Heart left ventricle (tissue), 16 donors: Measurements from ENCODE around the gene EPB41L2. TPM values are rescaled to one million over a fixed set of nuclear protein-coding genes. Genes with fewer than 3 reads are reported as not detected.

ENCODE experiments used
- ATAC-seq, 4 donors: fragments of 200-7000 bp; cut with Tn5 transposase; one replicate each; pipeline ENCODE4 v1.9.1; 2020 to 2022; ENCODE audit warnings: moderate library complexity in 4 of 4, mild to moderate bottlenecking in 3 of 4, moderate number of reproducible peaks in 1 of 4
- DNase-seq, 5 donors: peaks; one replicate each; pipeline ENCODE4 v3.0.0-alpha.2; 2020
- H3K27ac ChIP-seq, 12 donors: fragments of 200-600 bp; sonication (generic) in 4 of 12; one replicate each; pipeline versions ENCODE4 v1.5.0 to v1.8.0; 2016 to 2022; ENCODE audit warnings: mild to moderate bottlenecking in 2 of 12
- H3K27me3 ChIP-seq, 9 donors: fragments of 200-600 bp; sonication (generic) in 2 of 9; one replicate each; pipeline versions ENCODE4 v1.5.1 to v1.8.0; 2016 to 2022; ENCODE audit warnings: mild to moderate bottlenecking in 3 of 9
- H3K36me3 ChIP-seq, 9 donors: fragments of 200-600 bp; sonication (generic) in 2 of 9; one replicate each; pipeline versions ENCODE4 v1.5.0 to v1.8.0; 2018 to 2022; ENCODE audit warnings: mild to moderate bottlenecking in 2 of 9
- H3K4me1 ChIP-seq, 12 donors: fragments of 200-600 bp; sonication (generic) in 4 of 12; one replicate each; pipeline versions ENCODE4 v1.5.0 to v1.8.0; 2016 to 2022; ENCODE audit warnings: mild to moderate bottlenecking in 3 of 12
- H3K4me3 ChIP-seq, 12 donors: fragments of 200-600 bp; sonication (generic) in 4 of 12; one replicate each; pipeline versions ENCODE4 v1.5.0 to v1.8.0; 2017 to 2022; ENCODE audit warnings: mild to moderate bottlenecking in 9 of 12, moderate library complexity in 4 of 12
- H3K9me3 ChIP-seq, 12 donors: fragments of 200-600 bp; sonication (generic) in 4 of 12; one replicate each; pipeline versions ENCODE4 v1.5.0 to v1.8.0; 2016 to 2022; ENCODE audit warnings: mild to moderate bottlenecking in 1 of 12
- POLR2A ChIP-seq, 2 donors: fragments of 450-650 bp; IDR thresholded peaks; one replicate each; pipeline ENCODE4 v1.6.1; 2017; ENCODE audit warnings: antibody characterized with exemption in 2 of 2, mild to moderate bottlenecking in 2 of 2, moderate library complexity in 2 of 2
- WGBS, 4 donors: extraction: QIAGEN DNeasy Blood & Tissue Kit in 2 of 4; methylation state at CpG; one replicate each; pipeline versions ENCODE4 v1.1.5 to v1.1.7; 2013 to 2018; 5-methylcytosine and 5-hydroxymethylcytosine counted together
- intact Hi-C, 10 donors: fragments of 100-400 bp; cut with DNase I; formaldehyde crosslinking; loops; one replicate each; pipeline versions ENCODE4 v1.11.1 to v1.14.2; 2022
- polyA plus RNA-seq, 2 donors: library from polyadenylated mRNA; stranded (reverse); fragments of 200-250 nt; gene quantifications; one replicate each; pipeline ENCODE4 v1.2.3, GENCODE V29; 2013
- total RNA-seq, 9 donors: library from RNA; depleted of rRNA in 2 of 9; stranded (reverse); fragments of >200 nt in 2 of 9; fragmentation: NEBNext Ultra II Directional in 3 of 9; extraction: Animal tissue kit (Norgen Biotek cat#: 25700) in 3 of 9; gene quantifications; one replicate each; pipeline versions ENCODE4 v1.1.0 to v1.2.4, GENCODE V29; 2016 to 2023
- TF ChIP-seq, protein P1 (sequence below), 12 donors: fragments of 200-600 bp; sonication (generic) in 4 of 12; IDR thresholded peaks; one replicate each; pipeline versions ENCODE4 v1.5.0 to v1.8.0; 2018 to 2022; ENCODE audit warnings: antibody characterized with exemption in 12 of 12, mild to moderate bottlenecking in 5 of 12
- donor health status: ischemic (EF 13 %, LVEDD 7.1; RV severe dilation, severe dysfunction).
- donor health status: healthy with polysubstance abuse.
- donor health status: DM: no; HTN: yes; CAD: no.
- donor health status: DM: no; HTN: no; CAD: no.
- donor health status: ischemic (EF 25% LVEDD 6.9; RV normal size, moderate dysfunction).
- donor health status: ischemic (EF 25% LVEDD 5.7; RV mildly dilated, moderate dysfunction).
- donor health status: healthy.
- donor health status: DM: yes; HTN: yes; CAD: no.
- donor health status: ischemic (EF 35%, LVEDD 5.7; RV mildly dilated, moderate dysfunction).
- donor health status: nonischemic (EF 11% LVEDD 7.7; RV severe dilation, severe dysfunction).
- donor health status: DM: yes; HTN: yes; CAD: no.
- donor health status: PGD.
- donor health status: ischemic (EF 29% LVEDD 5.4; RV normal size, mild dysfunction).
- donor health status: nonischemic (EF 23%, LVEDD 6.1; RV moderate dilation, normal function).

Gene EPB41L2
- total and polyA plus RNA-seq, 11 donors = 21.3 to 115 (median 51.9) TPM

DNA sequence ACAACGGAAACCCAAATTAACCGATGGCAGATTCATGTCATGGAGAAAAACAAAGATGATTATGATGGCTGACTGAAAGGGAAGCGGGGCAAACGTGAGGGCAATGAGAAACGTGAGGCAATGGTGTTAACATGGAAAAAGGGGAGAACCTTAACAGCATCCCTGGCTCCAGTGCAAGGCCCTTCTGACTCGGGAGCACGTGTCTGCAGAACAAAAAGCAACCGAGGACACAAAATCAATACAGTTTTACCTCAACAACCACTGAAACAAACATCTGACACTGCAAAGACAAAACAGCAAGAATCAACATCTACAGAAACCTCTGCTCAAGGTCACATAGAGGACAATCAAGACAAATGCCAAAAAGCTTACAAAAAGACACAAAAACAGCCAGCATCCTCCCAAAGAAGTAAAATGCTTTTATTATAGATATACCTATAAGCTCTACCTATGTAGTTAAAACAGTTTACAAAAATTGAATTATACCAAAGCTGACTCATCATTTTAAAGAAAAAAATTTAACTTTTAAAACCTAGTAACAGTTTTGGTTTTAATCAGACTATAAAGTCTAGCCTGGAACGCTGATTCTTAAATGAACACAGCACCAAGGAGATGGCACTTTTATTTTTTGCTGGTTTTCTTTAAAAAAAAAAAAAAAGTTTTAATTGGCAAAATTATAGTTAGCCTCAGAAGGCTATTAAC lies 192.7 kb downstream of the EPB41L2 start:
- Histone ChIP-seq H3K4me1 (peaks cover 0 to 9% (median 0%) of the 10 kb centered on the region in 12 donors), H3K27me3 (no peaks in the 10 kb centered on the region), H3K27ac (no peak overlapping the region), H3K9me3 (no peaks in the 10 kb centered on the region), H3K4me3 (no peak overlapping the region), H3K36me3 (peaks cover 0 to 66% (median 24%) of the 10 kb centered on the region in 9 donors)
- WGBS, 4 donors = 88 to 95% (median 93%) methylated on average over 9 of the region's 9 CpGs
- TF ChIP-seq, protein P1, sequence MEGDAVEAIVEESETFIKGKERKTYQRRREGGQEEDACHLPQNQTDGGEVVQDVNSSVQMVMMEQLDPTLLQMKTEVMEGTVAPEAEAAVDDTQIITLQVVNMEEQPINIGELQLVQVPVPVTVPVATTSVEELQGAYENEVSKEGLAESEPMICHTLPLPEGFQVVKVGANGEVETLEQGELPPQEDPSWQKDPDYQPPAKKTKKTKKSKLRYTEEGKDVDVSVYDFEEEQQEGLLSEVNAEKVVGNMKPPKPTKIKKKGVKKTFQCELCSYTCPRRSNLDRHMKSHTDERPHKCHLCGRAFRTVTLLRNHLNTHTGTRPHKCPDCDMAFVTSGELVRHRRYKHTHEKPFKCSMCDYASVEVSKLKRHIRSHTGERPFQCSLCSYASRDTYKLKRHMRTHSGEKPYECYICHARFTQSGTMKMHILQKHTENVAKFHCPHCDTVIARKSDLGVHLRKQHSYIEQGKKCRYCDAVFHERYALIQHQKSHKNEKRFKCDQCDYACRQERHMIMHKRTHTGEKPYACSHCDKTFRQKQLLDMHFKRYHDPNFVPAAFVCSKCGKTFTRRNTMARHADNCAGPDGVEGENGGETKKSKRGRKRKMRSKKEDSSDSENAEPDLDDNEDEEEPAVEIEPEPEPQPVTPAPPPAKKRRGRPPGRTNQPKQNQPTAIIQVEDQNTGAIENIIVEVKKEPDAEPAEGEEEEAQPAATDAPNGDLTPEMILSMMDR (IDR thresholded peaks at IDR 0.05) = no peak
- no peak for TF ChIP-seq POLR2A (IDR thresholded peaks at IDR 0.05)
- intact Hi-C loops = loop anchor here in 7 of 10 donors (5.0 to 10.0 kb wide), 3 partner anchors 546 to 1276 kb away; no protein-coding TSS in a partner anchor
- no peak for DNase-seq
- ATAC-seq = no peak

DNA sequence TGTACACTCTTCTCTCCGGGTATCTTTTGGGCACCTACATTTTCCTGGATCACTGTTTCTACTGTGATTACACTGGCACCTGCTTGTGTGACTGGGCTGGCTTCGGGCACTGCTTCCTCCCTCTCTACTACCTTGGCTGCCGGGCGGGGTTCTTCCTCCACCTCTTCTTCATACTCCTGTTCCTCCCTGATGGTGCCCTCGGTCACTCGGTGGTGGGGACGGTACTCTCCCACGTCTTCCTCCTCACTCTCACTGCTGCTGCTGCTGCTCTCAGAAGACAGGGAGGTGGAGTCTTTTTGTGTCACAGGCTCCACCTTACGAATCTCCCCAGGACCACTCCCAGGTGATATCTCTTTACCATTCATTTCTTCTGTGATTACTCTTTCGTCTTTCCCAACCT lies 193.4 kb downstream of the EPB41L2 start:
- TF ChIP-seq, protein P1 (IDR thresholded peaks at IDR 0.05) = no peak
- TF ChIP-seq POLR2A (IDR thresholded peaks at IDR 0.05) = no peak
- no peak overlapping the region for H3K27ac ChIP-seq
- no peaks in the 10 kb centered on the region for H3K9me3 ChIP-seq
- H3K36me3 ChIP-seq = peaks cover 0 to 66% (median 31%) of the 10 kb centered on the region in 9 donors
- no peak for DNase-seq
- ATAC-seq = no peak
- 85 to 91% (median 86%) methylated on average over 10 of the region's 10 CpGs for WGBS, 4 donors
- H3K4me3 ChIP-seq = no peak overlapping the region
- no peaks in the 10 kb centered on the region for H3K27me3 ChIP-seq
- H3K4me1 ChIP-seq = peaks cover 0 to 9% (median 0%) of the 10 kb centered on the region in 12 donors
- intact Hi-C loops = loop anchor here in 7 of 10 donors (5.0 to 10.0 kb wide), 3 partner anchors 545 to 1275 kb away; no protein-coding TSS in a partner anchor

DNA sequence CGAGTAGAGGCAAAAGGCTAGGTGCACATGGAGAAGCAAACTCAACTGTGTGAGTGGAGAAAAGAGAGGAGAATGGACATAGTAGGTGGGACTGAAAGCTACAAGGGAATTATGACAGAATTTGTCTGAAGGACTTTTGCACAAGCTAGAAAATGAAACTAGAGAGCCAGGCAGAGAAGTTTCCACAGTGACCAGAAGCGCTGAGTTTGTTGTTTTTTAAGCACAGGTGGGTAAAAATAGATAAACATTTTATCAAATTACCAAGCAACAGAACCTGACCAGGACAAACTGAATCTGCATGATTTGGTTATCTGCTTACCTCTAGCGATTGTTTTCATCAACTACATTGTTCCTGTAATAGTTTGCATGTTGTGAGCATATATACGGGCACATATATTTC lies 197.3 kb downstream of the EPB41L2 start:
- intact Hi-C loops = no loop called here

DNA sequence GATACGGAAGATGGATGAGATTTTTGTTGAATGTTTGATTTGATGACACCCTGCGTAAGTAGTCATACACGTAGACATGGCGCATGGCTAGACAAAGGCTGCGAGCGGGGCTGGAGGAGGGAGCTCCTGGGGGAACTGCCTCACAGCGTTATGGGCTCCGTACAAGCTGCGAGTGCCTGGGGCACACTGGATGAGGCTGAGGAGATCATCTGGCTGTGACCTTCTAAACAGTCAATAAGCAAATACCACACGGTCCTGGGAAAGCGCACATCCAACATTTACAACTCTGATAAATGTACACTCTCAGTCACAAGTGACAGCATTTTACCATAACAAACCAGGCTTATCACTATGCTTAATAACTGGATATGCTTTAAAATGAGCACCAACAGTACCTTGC lies 198.7 kb downstream of the EPB41L2 start:
- Histone ChIP-seq H3K4me1 (no peaks in the 10 kb centered on the region), H3K9me3 (no peaks in the 10 kb centered on the region), H3K27ac (no peak overlapping the region), H3K27me3 (no peaks in the 10 kb centered on the region), H3K4me3 (no peak overlapping the region), H3K36me3 (peaks cover 0 to 95% (median 52%) of the 10 kb centered on the region in 9 donors)
- ATAC-seq = no peak
- WGBS, 4 donors = 91 to 96% (median 93%) methylated on average over 11 of the region's 11 CpGs
- TF ChIP-seq POLR2A (IDR thresholded peaks at IDR 0.05) = no peak
- TF ChIP-seq, protein P1 (IDR thresholded peaks at IDR 0.05) = no peak
- intact Hi-C loops = no loop called here
- no peak for DNase-seq

More for the DNA sequence above, 197.3 kb downstream of the EPB41L2 start:
- H3K27ac ChIP-seq = no peak overlapping the region
- H3K27me3 ChIP-seq = no peaks in the 10 kb centered on the region
- H3K4me3 ChIP-seq = no peak overlapping the region
- WGBS, 4 donors = 94 to 95% (median 95%) methylated on average over 4 of the region's 4 CpGs
- ATAC-seq = no peak
- no peaks in the 10 kb centered on the region for H3K4me1 ChIP-seq
- peaks cover 0 to 96% (median 58%) of the 10 kb centered on the region in 9 donors for H3K36me3 ChIP-seq
- H3K9me3 ChIP-seq = no peaks in the 10 kb centered on the region
- DNase-seq = no peak
- TF ChIP-seq, protein P1 (IDR thresholded peaks at IDR 0.05) = no peak
- TF ChIP-seq POLR2A (IDR thresholded peaks at IDR 0.05) = no peak
